SK-N-SH treated with all-trans-retinoic acid at 6 μM for 48 hours (cell line): Measurements from ENCODE around the gene FAM227A.

ENCODE experiments used
- ATAC-seq: fragments of 200-7000 bp; cut with Tn5 transposase; 3 replicates; pipeline ENCODE4 v1.9.1; 2020; ENCODE audit warnings: mild to moderate bottlenecking, moderate library complexity
- ARNTL ChIP-seq: fragments of 450-650 bp; formaldehyde crosslinking; IDR thresholded peaks from 2 replicates; pipeline ENCODE4 v1.5.0; 2020; ENCODE audit warnings: low read depth, mild to moderate bottlenecking, moderate library complexity, borderline replicate concordance
- CSDC2 ChIP-seq: fragments of 250-450 bp; sonication (Bioruptor Pico); IDR thresholded peaks from 2 replicates; pipeline ENCODE4 v1.5.0; 2020; ENCODE audit warnings: mild to moderate bottlenecking, moderate library complexity
- CSRNP3 ChIP-seq: fragments of 250-450 bp; sonication (Bioruptor Pico); IDR thresholded peaks from 2 replicates; pipeline ENCODE4 v1.5.1; 2021; ENCODE audit warnings: mild to moderate bottlenecking, moderate library complexity
- ESRRG ChIP-seq: fragments of 250-450 bp; sonication (Bioruptor Pico); IDR thresholded peaks from 2 replicates; pipeline ENCODE4 v1.6.1; 2021; ENCODE audit warnings: mild to moderate bottlenecking
- GLIS3 ChIP-seq: fragments of 250-450 bp; sonication (Bioruptor Pico); IDR thresholded peaks from 2 replicates; pipeline ENCODE4 v1.5.0; 2020; ENCODE audit warnings: mild to moderate bottlenecking, moderate library complexity
- ISL1 ChIP-seq: fragments of 250-450 bp; sonication (Bioruptor Pico); IDR thresholded peaks from 2 replicates; pipeline ENCODE4 v2.1.2; 2022; ENCODE audit warnings: mild to moderate bottlenecking, moderate library complexity
- OSR1 ChIP-seq: fragments of 250-450 bp; sonication (Bioruptor Pico); IDR thresholded peaks from 2 replicates; pipeline ENCODE4 v1.8.0; 2022; ENCODE audit warnings: moderate library complexity, mild to moderate bottlenecking, inconsistent platforms
- PATZ1 ChIP-seq: fragments of 250-450 bp; sonication (Bioruptor Pico); IDR thresholded peaks from 2 replicates; pipeline ENCODE4 v1.8.0; 2020; ENCODE audit warnings: mild to moderate bottlenecking, moderate library complexity, borderline replicate concordance
- PPARA ChIP-seq: fragments of 250-450 bp; sonication (Bioruptor Pico); IDR thresholded peaks from 2 replicates; pipeline ENCODE4 v1.5.0; 2020; ENCODE audit warnings: mild to moderate bottlenecking, borderline replicate concordance
- RARB ChIP-seq: fragments of 250-450 bp; sonication (Bioruptor Pico); IDR thresholded peaks from 2 replicates; pipeline ENCODE4 v1.8.0; 2021; ENCODE audit warnings: mild to moderate bottlenecking, moderate library complexity
- SNAI2 ChIP-seq: fragments of 250-450 bp; sonication (Bioruptor Pico); IDR thresholded peaks from 2 replicates; pipeline ENCODE4 v1.5.0; 2020; ENCODE audit warnings: mild to moderate bottlenecking, moderate library complexity
- TCF4 ChIP-seq: fragments of 250-450 bp; sonication (Bioruptor Pico); IDR thresholded peaks from 2 replicates; pipeline ENCODE4 v1.8.0; 2021; ENCODE audit warnings: mild to moderate bottlenecking, moderate library complexity, borderline replicate concordance
- TOX ChIP-seq: fragments of 250-450 bp; sonication (Bioruptor Pico); IDR thresholded peaks from 2 replicates; pipeline ENCODE4 v1.8.0; 2021; ENCODE audit warnings: mild to moderate bottlenecking, moderate library complexity, borderline replicate concordance
- TSHZ2 ChIP-seq: fragments of 250-450 bp; sonication (Bioruptor Pico); IDR thresholded peaks from 2 replicates; pipeline ENCODE4 v1.5.0; 2020; ENCODE audit warnings: mild to moderate bottlenecking, moderate library complexity
- ZC3H10 ChIP-seq: fragments of 250-450 bp; sonication (Bioruptor Pico); IDR thresholded peaks from 2 replicates; pipeline ENCODE4 v1.5.1; 2021; ENCODE audit warnings: mild to moderate bottlenecking, moderate library complexity
- ZFP3 ChIP-seq: fragments of 250-450 bp; sonication (Bioruptor Pico); IDR thresholded peaks from 2 replicates; pipeline ENCODE4 v1.5.0; 2020; ENCODE audit warnings: mild to moderate bottlenecking, moderate library complexity
- ZFP30 ChIP-seq: fragments of 450-650 bp; formaldehyde crosslinking; IDR thresholded peaks from 2 replicates; pipeline ENCODE4 v1.5.0; 2022; ENCODE audit warnings: mild to moderate bottlenecking, moderate library complexity
- ZNF565 ChIP-seq: fragments of 450-650 bp; formaldehyde crosslinking; conservative IDR thresholded peaks from 2 replicates; pipeline ENCODE4 v1.5.0; 2020; ENCODE audit warnings: low read depth, mild to moderate bottlenecking, moderate library complexity
- ZNF70 ChIP-seq: fragments of 450-650 bp; formaldehyde crosslinking; IDR thresholded peaks from 2 replicates; pipeline ENCODE4 v1.5.0; 2020; ENCODE audit warnings: mild to moderate bottlenecking, moderate library complexity
- ZNF8 ChIP-seq: fragments of 450-650 bp; formaldehyde crosslinking; IDR thresholded peaks from 2 replicates; pipeline ENCODE4 v1.5.0; 2020; ENCODE audit warnings: mild to moderate bottlenecking, moderate library complexity
- TF ChIP-seq, protein P1 (sequence below): fragments of 250-450 bp; sonication (Bioruptor Pico); IDR thresholded peaks from 2 replicates; pipeline ENCODE4 v1.8.0; 2021; ENCODE audit warnings: low read depth, mild to moderate bottlenecking, moderate library complexity, borderline replicate concordance
- TF ChIP-seq, protein P2 (sequence below): fragments of 250-450 bp; sonication (Bioruptor Pico); IDR thresholded peaks from 2 replicates; pipeline ENCODE4 v1.5.1; 2020; ENCODE audit warnings: low read depth, mild to moderate bottlenecking, moderate library complexity

FAM227A gene

GRCh38 chr22:38578505-38578904 lies 77.7 kb downstream of the FAM227A start:
- no peak for TF ChIP-seq ZNF8 (CRISPR knock-in tag)
- no peak for TF ChIP-seq ZNF70 (CRISPR knock-in tag)
- no peak for TF ChIP-seq ZFP30 (CRISPR knock-in tag)
- no peak for TF ChIP-seq ARNTL (CRISPR knock-in tag)
- no peak for TF ChIP-seq CSRNP3 (CRISPR knock-in tag)
- no peak for TF ChIP-seq SNAI2
- TF ChIP-seq ESRRG (CRISPR knock-in tag) = no peak
- no peak for TF ChIP-seq CSDC2 (CRISPR knock-in tag)
- TF ChIP-seq ISL1 (CRISPR knock-in tag) = no peak
- no peak for ATAC-seq

DNA sequence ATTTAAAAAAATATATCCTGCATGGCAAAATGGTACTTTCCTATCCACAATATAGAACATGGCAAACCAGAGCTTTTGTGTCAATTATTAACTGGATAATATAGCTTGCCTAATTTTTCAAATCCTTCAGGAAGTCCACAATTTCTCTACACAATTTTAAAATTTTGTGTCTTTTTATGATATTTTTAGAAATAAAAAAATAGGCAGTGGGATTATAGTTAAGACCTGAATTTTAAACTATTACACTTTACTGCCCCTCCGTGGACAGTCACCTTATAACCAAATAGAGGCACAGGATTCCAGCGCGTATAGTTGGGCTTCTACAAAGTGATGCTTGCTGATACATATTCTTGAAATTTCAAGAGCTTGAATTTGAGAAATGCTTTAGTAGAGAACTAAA lies 84.1 kb downstream of the FAM227A start:
- peak; percentile 65 for ATAC-seq
- TF ChIP-seq ZNF8 (CRISPR knock-in tag) = no peak
- TF ChIP-seq, protein P1, sequence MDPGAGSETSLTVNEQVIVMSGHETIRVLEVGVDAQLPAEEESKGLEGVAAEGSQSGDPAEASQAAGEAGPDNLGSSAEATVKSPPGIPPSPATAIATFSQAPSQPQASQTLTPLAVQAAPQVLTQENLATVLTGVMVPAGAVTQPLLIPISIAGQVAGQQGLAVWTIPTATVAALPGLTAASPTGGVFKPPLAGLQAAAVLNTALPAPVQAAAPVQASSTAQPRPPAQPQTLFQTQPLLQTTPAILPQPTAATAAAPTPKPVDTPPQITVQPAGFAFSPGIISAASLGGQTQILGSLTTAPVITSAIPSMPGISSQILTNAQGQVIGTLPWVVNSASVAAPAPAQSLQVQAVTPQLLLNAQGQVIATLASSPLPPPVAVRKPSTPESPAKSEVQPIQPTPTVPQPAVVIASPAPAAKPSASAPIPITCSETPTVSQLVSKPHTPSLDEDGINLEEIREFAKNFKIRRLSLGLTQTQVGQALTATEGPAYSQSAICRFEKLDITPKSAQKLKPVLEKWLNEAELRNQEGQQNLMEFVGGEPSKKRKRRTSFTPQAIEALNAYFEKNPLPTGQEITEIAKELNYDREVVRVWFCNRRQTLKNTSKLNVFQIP (CRISPR knock-in tag) = no peak
- TF ChIP-seq ZNF70 (CRISPR knock-in tag) = no peak
- TF ChIP-seq GLIS3 (CRISPR knock-in tag) = no peak
- TF ChIP-seq ZNF565 (CRISPR knock-in tag) = no peak
- no peak for TF ChIP-seq OSR1 (CRISPR knock-in tag)
- no peak for TF ChIP-seq ARNTL (CRISPR knock-in tag)
- no peak for TF ChIP-seq ESRRG (CRISPR knock-in tag)

DNA sequence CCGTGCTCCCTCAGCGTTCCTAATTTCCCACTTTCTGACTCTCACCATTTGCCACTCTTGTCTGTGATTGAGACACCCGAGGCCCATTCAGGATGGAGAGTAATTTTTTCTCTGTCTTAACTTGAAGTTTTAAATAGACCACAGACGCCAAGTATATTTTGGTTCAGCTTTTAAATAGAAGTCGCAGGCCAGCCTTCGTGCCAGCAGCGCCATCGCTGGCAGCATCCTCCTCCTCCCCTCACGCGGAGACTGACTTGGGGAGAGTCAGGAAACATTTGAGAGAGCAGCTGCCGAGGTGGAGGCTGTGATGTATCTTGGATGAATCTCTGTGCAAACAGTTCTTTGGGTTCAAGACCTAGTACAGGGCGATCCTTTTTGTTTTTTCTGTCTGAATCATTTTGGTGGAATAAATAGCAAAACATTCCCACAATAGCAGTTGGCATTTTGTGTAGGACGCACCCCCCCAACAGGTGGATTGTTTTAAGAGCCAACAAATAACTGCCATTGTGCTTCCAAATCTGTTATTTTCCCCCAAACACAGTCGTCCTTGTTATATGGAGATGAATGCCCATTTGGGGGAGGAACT lies 85.3 kb downstream of the FAM227A start:
- no peak for TF ChIP-seq ESRRG (CRISPR knock-in tag)
- no peak for TF ChIP-seq ZC3H10 (CRISPR knock-in tag)
- TF ChIP-seq, protein P1 (CRISPR knock-in tag) = no peak
- TF ChIP-seq RARB (CRISPR knock-in tag) = no peak
- no peak for TF ChIP-seq PATZ1 (CRISPR knock-in tag)
- TF ChIP-seq TCF4 (CRISPR knock-in tag) = no peak
- no peak for TF ChIP-seq TOX (CRISPR knock-in tag)
- TF ChIP-seq CSRNP3 (CRISPR knock-in tag) = no peak
- TF ChIP-seq, protein P2, sequence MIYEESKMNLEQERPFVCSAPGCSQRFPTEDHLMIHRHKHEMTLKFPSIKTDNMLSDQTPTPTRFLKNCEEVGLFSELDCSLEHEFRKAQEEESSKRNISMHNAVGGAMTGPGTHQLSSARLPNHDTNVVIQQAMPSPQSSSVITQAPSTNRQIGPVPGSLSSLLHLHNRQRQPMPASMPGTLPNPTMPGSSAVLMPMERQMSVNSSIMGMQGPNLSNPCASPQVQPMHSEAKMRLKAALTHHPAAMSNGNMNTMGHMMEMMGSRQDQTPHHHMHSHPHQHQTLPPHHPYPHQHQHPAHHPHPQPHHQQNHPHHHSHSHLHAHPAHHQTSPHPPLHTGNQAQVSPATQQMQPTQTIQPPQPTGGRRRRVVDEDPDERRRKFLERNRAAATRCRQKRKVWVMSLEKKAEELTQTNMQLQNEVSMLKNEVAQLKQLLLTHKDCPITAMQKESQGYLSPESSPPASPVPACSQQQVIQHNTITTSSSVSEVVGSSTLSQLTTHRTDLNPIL (CRISPR knock-in tag) = no peak
- no peak for TF ChIP-seq ZFP3
- TF ChIP-seq ARNTL (CRISPR knock-in tag) = no peak
- TF ChIP-seq PPARA (CRISPR knock-in tag) = no peak
- TF ChIP-seq ISL1 (CRISPR knock-in tag) = no peak
- no peak for TF ChIP-seq TSHZ2 (CRISPR knock-in tag)
- TF ChIP-seq, all 23 proteins: peak for 0
- ATAC-seq = peak; percentile 57
